8988T (cell line): ENCODE measurements around the gene FTH1.
"Not testable (repeated sequence)": the region's sequence is repeated elsewhere in the genome, so short reads cannot be mapped to it uniquely, and the experiment has no call there.

Source experiments
- DNase-seq: peaks from one replicate; pipeline ENCODE4 v3.0.0; 2011

The FTH1 gene

GRCh38 chr11:61978703-61979661 lies 11.5 kb upstream of the FTH1 start:
- DNase-seq = no peak

GRCh38 chr11:61976813-61977475 lies 9.5 kb upstream of the FTH1 start:
- DNase-seq = no peak

GRCh38 chr11:61976420-61976800 lies 9.0 kb upstream of the FTH1 start:
- no peak for DNase-seq

GRCh38 chr11:61975638-61976419 lies 8.4 kb upstream of the FTH1 start:
- no peak for DNase-seq

- no peak for DNase-seq
These were observed 7.6 kb upstream of the FTH1 start for GRCh38 chr11:61974766-61975631.

GRCh38 chr11:61973476-61974162 lies 6.2 kb upstream of the FTH1 start:
- DNase-seq = no peak

GRCh38 chr11:61972672-61973475 lies 5.4 kb upstream of the FTH1 start:
- DNase-seq = no peak

GRCh38 chr11:61972112-61972671 lies 4.8 kb upstream of the FTH1 start:
- DNase-seq = no peak

GRCh38 chr11:61971248-61972111 lies 4.0 kb upstream of the FTH1 start:
- peak; percentile 53 for DNase-seq

- DNase-seq = no peak
These were observed 2.6 kb upstream of the FTH1 start for GRCh38 chr11:61969838-61970662.

GRCh38 chr11:61969391-61969758 lies 1.9 kb upstream of the FTH1 start:
- no peak for DNase-seq

- DNase-seq = no peak
These were observed 1.4 kb upstream of the FTH1 start for GRCh38 chr11:61968758-61969390.

- DNase-seq = peak; percentile 43
These were observed 707 bp upstream of the FTH1 start for GRCh38 chr11:61967924-61968757.

- peak; percentile 30 for DNase-seq
These were observed 709 bp downstream of the FTH1 start for GRCh38 chr11:61966734-61967115.

GRCh38 chr11:61964666-61965271 lies 2.7 kb downstream of the FTH1 start:
- not testable (repeated sequence) for DNase-seq

- DNase-seq = no peak
These were observed 3.3 kb downstream of the FTH1 start for GRCh38 chr11:61964058-61964665.
